ENCODE results near the gene CDC34. TPM values are rescaled to one million over a fixed set of nuclear protein-coding genes. Genes with fewer than 3 reads are reported as not detected.

CDC34 gene
- total RNA-seq, 1 experiment from 2014 or later, result 129 TPM

GRCh38 chr19:554817-555216, 23.3 kb downstream of the CDC34 start:
- DNase-seq (ENCODE audit: low spot score), result no peak
- POLR2A ChIA-PET, result interaction anchor here (1.2 kb wide), 1 partner anchor 13 kb away, joined by 7 read pairs; no protein-coding TSS in a partner anchor
- Mint-ChIP-seq H3K27me3 (ENCODE audit: low read depth) (peaks cover 2% of the 10 kb centered on the region; the same call in 1 of the 2 replicates), H3K4me1 (peaks cover 3% of the 10 kb centered on the region; the same call in 1 of the 2 replicates), H3K27ac (no peak overlapping the region), H3K36me3 (no peaks in the 10 kb centered on the region), H3K4me3 (no peak overlapping the region), H3K9me3 (no peaks in the 10 kb centered on the region)
- TF ChIP-seq ZBTB21 (CRISPR knock-in tag; IDR thresholded peaks at IDR 0.05; ENCODE audit: borderline replicate concordance) (no peak), ELF4 (CRISPR knock-in tag; IDR thresholded peaks at IDR 0.05; ENCODE audit: low read depth) (no peak), ESRRA (CRISPR knock-in tag; IDR thresholded peaks at IDR 0.05; ENCODE audit: borderline replicate concordance) (no peak)
- CTCF ChIA-PET, result interaction anchor here (0.7 to 1.8 kb wide), 3 partner anchors 29 to 115 kb away, joined by 3 to 5 read pairs (median 4); no protein-coding TSS in a partner anchor
- ATAC-seq, result no peak

GRCh38 chr19:555474-555808, 23.9 kb downstream of the CDC34 start:
- ATAC-seq (no peak), DNase-seq (ENCODE audit: low spot score) (no peak)
- H3K36me3 Mint-ChIP-seq, result no peaks in the 10 kb centered on the region
- no peak overlapping the region for H3K4me3 Mint-ChIP-seq
- CTCF ChIA-PET, result interaction anchor here (0.7 to 1.8 kb wide), 4 partner anchors 13 to 115 kb away, joined by 3 to 5 read pairs (median 4); no protein-coding TSS in a partner anchor
- POLR2A ChIA-PET, result interaction anchor here (1.2 kb wide), 1 partner anchor 13 kb away, joined by 7 read pairs; no protein-coding TSS in a partner anchor
- TF ChIP-seq ERG (CRISPR knock-in tag; IDR thresholded peaks at IDR 0.05), result no peak
- no peak for TF ChIP-seq HMGA2 (CRISPR knock-in tag; IDR thresholded peaks at IDR 0.05)
- TF ChIP-seq ELF4 (CRISPR knock-in tag; IDR thresholded peaks at IDR 0.05; ENCODE audit: low read depth), result no peak
- TF ChIP-seq FOXJ3 (CRISPR knock-in tag; IDR thresholded peaks at IDR 0.05; ENCODE audit: borderline replicate concordance), result no peak
- TF ChIP-seq SMAD3 (CRISPR knock-in tag; IDR thresholded peaks at IDR 0.05; ENCODE audit: borderline replicate concordance), result no peak
- TF ChIP-seq GRHL2 (CRISPR knock-in tag; IDR thresholded peaks at IDR 0.05; ENCODE audit: insufficient replicate concordance, severe bottlenecking), result no peak
- no peak for TF ChIP-seq ZSCAN18 (CRISPR knock-in tag; IDR thresholded peaks at IDR 0.05)
- TF ChIP-seq ATF1 (CRISPR knock-in tag; IDR thresholded peaks at IDR 0.05), result no peak
- no peak for TF ChIP-seq SMAD4 (CRISPR knock-in tag; IDR thresholded peaks at IDR 0.05)
- no peak for TF ChIP-seq PREB (CRISPR knock-in tag; IDR thresholded peaks at IDR 0.05; ENCODE audit: borderline replicate concordance)
- no peak for TF ChIP-seq RELA (CRISPR knock-in tag; IDR thresholded peaks at IDR 0.05; ENCODE audit: borderline replicate concordance)
- no peak for TF ChIP-seq TEAD1 (CRISPR knock-in tag; IDR thresholded peaks at IDR 0.05)
- no peak for TF ChIP-seq E2F5 (CRISPR knock-in tag; IDR thresholded peaks at IDR 0.05)
- TF ChIP-seq ZBTB43 (CRISPR knock-in tag; IDR thresholded peaks at IDR 0.05), result no peak
- no peak for TF ChIP-seq JUN (CRISPR knock-in tag; IDR thresholded peaks at IDR 0.05)
- TF ChIP-seq RORB (CRISPR knock-in tag; IDR thresholded peaks at IDR 0.05), result no peak
- TF ChIP-seq ZNF263 (CRISPR knock-in tag; IDR thresholded peaks at IDR 0.05; ENCODE audit: low read depth), result no peak
- TF ChIP-seq MXD4 (CRISPR knock-in tag; IDR thresholded peaks at IDR 0.05; ENCODE audit: borderline replicate concordance), result no peak
- no peaks in the 10 kb centered on the region for H3K9me3 Mint-ChIP-seq
- H3K27ac Mint-ChIP-seq, result no peak overlapping the region
- H3K27me3 Mint-ChIP-seq (ENCODE audit: low read depth), result peaks cover 2% of the 10 kb centered on the region; the same call in 1 of the 2 replicates
- peaks cover 3% of the 10 kb centered on the region; the same call in 1 of the 2 replicates for H3K4me1 Mint-ChIP-seq
